HG03457 (cell line): ENCODE data around the gene BRINP1.
"Not testable (repeated sequence)": the region's sequence is repeated elsewhere in the genome, so short reads cannot be mapped to it uniquely, and the experiment has no call there.

Experiments
- ATAC-seq: cut with Tn5 transposase; IDR thresholded peaks from one replicate; pipeline ENCODE4 v1.9.1; 2021; ENCODE audit warnings: moderate number of reproducible peaks; ENCODE audit not compliant: unreplicated experiment

Gene BRINP1

GRCh38 chr9:119216651-119217331 lies 152.4 kb downstream of the BRINP1 start:
- no peak for ATAC-seq

- ATAC-seq = no peak
Measured at GRCh38 chr9:119215651-119216050, 153.6 kb downstream of the BRINP1 start.

GRCh38 chr9:119213471-119213870 lies 155.8 kb downstream of the BRINP1 start:
- ATAC-seq = no peak

GRCh38 chr9:119197893-119198607 lies 171.2 kb downstream of the BRINP1 start:
- no peak for ATAC-seq

GRCh38 chr9:119195521-119195920 lies 173.7 kb downstream of the BRINP1 start:
- ATAC-seq = no peak

- no peak for ATAC-seq
Measured at GRCh38 chr9:119185298-119185697, 183.9 kb downstream of the BRINP1 start.

- no peak for ATAC-seq
Measured at GRCh38 chr9:119184265-119184936, 184.8 kb downstream of the BRINP1 start.

- no peak for ATAC-seq
Measured at GRCh38 chr9:119181561-119181960, 187.7 kb downstream of the BRINP1 start.

GRCh38 chr9:119180897-119181296 lies 188.3 kb downstream of the BRINP1 start:
- no peak for ATAC-seq

- ATAC-seq = no peak
Measured at GRCh38 chr9:119179701-119180100, 189.5 kb downstream of the BRINP1 start.

- ATAC-seq = no peak
Measured at GRCh38 chr9:119177196-119177595, 192.0 kb downstream of the BRINP1 start.

- ATAC-seq = no peak
Measured at GRCh38 chr9:119175581-119175980, 193.7 kb downstream of the BRINP1 start.

GRCh38 chr9:119169222-119169621 lies 200.0 kb downstream of the BRINP1 start:
- not testable (repeated sequence) for ATAC-seq

- no peak for ATAC-seq
Measured at GRCh38 chr9:119167876-119168275, 201.4 kb downstream of the BRINP1 start.

GRCh38 chr9:119167267-119167666 lies 202.0 kb downstream of the BRINP1 start:
- no peak for ATAC-seq

GRCh38 chr9:119166096-119166495 lies 203.1 kb downstream of the BRINP1 start:
- ATAC-seq = no peak

GRCh38 chr9:119165131-119165530 lies 204.1 kb downstream of the BRINP1 start:
- ATAC-seq = no peak

GRCh38 chr9:119164716-119165115 lies 204.5 kb downstream of the BRINP1 start:
- ATAC-seq = no peak

- no peak for ATAC-seq
Measured at GRCh38 chr9:119160551-119160950, 208.7 kb downstream of the BRINP1 start.

GRCh38 chr9:119159386-119159785 lies 209.8 kb downstream of the BRINP1 start:
- ATAC-seq = no peak

- ATAC-seq = no peak
Measured at GRCh38 chr9:119157196-119157595, 212.0 kb downstream of the BRINP1 start.

GRCh38 chr9:119156354-119156753 lies 212.9 kb downstream of the BRINP1 start:
- ATAC-seq = no peak
